ENCODE data around the gene COL11A1.

DNA sequence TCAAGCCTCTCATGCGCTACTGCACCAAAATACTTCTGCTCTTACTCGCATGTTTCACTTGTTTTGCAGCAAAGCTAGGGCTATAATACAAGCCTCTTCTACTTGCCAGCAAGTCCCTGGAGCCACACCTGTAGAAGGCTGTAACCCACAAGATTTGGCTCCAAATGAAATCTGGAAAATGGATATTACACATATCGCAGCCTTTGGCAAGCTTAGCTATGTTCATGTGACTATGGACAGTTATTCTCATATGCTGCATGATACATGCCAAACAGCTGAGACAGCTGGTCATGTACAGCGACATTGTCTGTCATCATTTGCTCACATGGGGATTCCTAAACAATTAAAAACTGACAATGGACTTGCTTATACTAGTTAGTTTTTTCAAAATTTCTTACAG is 270.3 kb downstream of the COL11A1 start:
- TF ChIP-seq, protein P1, sequence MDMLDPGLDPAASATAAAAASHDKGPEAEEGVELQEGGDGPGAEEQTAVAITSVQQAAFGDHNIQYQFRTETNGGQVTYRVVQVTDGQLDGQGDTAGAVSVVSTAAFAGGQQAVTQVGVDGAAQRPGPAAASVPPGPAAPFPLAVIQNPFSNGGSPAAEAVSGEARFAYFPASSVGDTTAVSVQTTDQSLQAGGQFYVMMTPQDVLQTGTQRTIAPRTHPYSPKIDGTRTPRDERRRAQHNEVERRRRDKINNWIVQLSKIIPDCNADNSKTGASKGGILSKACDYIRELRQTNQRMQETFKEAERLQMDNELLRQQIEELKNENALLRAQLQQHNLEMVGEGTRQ (IDR thresholded peaks at IDR 0.05; ENCODE audit: borderline replicate concordance, low read depth, low read length) = no peak
- TF ChIP-seq, protein P2, sequence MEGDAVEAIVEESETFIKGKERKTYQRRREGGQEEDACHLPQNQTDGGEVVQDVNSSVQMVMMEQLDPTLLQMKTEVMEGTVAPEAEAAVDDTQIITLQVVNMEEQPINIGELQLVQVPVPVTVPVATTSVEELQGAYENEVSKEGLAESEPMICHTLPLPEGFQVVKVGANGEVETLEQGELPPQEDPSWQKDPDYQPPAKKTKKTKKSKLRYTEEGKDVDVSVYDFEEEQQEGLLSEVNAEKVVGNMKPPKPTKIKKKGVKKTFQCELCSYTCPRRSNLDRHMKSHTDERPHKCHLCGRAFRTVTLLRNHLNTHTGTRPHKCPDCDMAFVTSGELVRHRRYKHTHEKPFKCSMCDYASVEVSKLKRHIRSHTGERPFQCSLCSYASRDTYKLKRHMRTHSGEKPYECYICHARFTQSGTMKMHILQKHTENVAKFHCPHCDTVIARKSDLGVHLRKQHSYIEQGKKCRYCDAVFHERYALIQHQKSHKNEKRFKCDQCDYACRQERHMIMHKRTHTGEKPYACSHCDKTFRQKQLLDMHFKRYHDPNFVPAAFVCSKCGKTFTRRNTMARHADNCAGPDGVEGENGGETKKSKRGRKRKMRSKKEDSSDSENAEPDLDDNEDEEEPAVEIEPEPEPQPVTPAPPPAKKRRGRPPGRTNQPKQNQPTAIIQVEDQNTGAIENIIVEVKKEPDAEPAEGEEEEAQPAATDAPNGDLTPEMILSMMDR (IDR thresholded peaks at IDR 0.05) = no peak
- TF ChIP-seq, protein P3, sequence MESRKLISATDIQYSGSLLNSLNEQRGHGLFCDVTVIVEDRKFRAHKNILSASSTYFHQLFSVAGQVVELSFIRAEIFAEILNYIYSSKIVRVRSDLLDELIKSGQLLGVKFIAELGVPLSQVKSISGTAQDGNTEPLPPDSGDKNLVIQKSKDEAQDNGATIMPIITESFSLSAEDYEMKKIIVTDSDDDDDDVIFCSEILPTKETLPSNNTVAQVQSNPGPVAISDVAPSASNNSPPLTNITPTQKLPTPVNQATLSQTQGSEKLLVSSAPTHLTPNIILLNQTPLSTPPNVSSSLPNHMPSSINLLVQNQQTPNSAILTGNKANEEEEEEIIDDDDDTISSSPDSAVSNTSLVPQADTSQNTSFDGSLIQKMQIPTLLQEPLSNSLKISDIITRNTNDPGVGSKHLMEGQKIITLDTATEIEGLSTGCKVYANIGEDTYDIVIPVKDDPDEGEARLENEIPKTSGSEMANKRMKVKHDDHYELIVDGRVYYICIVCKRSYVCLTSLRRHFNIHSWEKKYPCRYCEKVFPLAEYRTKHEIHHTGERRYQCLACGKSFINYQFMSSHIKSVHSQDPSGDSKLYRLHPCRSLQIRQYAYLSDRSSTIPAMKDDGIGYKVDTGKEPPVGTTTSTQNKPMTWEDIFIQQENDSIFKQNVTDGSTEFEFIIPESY (IDR thresholded peaks at IDR 0.05; ENCODE audit: borderline replicate concordance, low read depth) = no peak
- TF ChIP-seq EP300 (IDR thresholded peaks at IDR 0.05; ENCODE audit: borderline replicate concordance in 1 of 2, low read depth in 1 of 2, low read length in 1 of 2) = no peak
